HG03342 (cell line): ENCODE measurements around the gene BIRC2.

Experiments used
- ATAC-seq: cut with Tn5 transposase; IDR thresholded peaks from one replicate; pipeline ENCODE4 v1.9.1; 2021; ENCODE audit warnings: mild to moderate bottlenecking, moderate library complexity; ENCODE audit not compliant: unreplicated experiment

Gene BIRC2

GRCh38 chr11:102399189-102399588 is 52.2 kb downstream of the BIRC2 start:
- no peak for ATAC-seq

DNA sequence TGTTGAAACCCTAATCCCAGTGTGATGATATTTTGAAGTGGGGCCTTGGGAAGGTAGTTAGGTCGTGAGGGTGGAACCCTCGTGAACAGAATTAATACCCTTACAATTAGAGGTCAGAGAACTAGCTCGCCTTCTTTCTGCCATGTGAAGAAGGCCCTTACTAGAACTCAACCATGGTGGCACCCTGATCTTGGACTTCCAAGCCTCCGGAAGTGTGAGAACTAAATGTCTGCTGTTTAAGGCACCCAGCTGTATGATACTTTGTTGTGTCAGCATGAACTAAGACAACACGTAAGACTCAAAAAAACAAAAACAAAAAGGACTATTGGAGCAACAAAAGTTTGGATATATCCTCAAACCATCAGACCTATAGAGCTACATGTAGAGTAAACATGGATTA is 53.6 kb downstream of the BIRC2 start:
- no peak for ATAC-seq

DNA sequence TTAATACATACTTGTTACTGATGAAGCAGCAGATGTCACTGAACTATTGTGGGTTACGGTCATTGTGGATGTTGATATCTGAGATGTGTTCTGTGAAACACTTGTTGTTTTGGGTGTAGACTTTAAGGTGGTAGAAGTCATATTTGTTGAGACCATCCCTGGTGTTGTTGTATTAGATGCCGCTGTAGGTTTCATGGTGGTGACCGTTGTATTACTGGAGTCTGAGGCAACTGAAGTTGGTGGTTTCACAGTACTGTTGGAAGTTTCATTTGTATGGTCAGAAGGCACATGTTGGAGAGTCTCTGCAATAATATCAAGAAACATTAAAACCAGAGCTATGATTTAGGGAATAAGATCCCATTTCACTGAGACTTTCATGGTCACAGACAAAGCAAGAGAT is 54.9 kb downstream of the BIRC2 start:
- ATAC-seq = no peak

DNA sequence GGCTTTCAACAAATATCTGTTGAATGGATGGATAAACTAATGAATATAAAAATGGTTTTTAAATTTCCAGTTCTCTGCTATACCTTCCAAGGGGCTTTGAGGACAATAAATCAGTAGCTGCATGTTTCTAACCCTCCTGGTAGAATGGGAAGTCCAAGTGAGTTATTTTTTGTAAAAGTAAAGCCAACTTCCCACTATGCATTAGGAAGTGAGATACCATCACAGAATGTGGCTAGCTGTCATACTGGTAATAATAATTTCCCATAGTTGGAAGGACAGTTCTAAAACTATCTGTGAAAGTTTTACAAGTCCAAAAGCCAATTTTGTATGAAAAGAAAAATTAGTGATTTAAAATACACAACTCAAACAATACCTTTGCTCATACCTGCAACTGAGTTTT is 55.5 kb downstream of the BIRC2 start:
- no peak for ATAC-seq

DNA sequence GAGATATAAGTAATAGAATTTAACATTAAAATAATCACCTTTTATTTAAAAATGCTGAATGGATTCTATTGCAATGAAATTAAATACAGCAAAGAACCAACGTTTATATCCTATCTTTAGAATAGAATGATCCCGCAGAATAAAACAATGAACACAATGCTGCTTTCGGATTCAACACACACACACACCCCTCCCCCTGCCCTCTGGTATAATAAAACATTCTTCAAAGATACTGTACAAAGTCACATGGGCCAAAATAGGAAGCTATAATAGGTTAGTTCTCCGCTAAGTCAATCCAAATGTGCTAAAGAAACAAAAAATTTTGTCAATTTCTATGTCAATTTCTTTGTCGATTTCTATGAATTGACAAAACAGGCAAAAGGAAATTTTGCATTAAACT is 58.5 kb downstream of the BIRC2 start:
- no peak for ATAC-seq

DNA sequence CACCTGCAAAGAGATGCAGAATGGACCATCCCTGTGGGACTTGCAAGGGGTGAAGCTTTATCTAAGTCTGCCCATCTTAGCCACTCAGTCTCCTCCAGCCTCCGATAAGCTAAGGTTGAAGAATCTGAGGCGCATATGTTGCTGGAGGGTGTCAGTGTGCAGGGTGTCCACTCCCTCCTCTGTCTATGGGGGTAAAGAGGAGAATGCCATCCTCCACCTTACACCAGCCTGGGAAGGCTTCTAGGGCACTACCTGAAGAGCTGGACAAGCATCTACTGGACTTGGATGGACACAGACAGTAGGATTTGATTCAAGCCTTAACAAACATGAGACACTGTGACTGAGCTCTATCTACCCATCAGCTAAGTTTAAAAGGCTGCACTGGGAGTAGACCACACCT is 59.1 kb downstream of the BIRC2 start:
- no peak for ATAC-seq

GRCh38 chr11:102407901-102408300 is 60.9 kb downstream of the BIRC2 start:
- ATAC-seq = no peak

DNA sequence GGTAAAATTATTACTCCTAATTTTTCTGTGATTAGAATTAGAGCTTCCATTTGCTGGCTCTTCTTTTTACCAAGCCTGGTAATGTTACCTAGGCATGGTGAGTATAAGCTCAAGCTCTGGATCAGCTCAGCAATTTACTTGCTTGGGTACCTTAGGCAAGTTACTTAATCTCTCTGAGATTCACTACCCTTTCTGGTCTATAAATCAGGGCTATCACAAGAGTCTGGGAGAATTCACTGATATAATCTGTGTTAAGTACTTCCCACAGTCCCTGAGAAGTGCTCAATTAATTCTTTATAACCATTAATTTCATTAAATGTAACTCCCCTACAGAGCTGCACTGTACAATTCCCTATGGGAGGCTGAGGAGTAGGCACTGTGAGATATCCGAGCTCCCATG is 61.3 kb downstream of the BIRC2 start:
- no peak for ATAC-seq

- no peak for ATAC-seq
Observed at GRCh38 chr11:102410382-102410784, 63.4 kb downstream of the BIRC2 start.

DNA sequence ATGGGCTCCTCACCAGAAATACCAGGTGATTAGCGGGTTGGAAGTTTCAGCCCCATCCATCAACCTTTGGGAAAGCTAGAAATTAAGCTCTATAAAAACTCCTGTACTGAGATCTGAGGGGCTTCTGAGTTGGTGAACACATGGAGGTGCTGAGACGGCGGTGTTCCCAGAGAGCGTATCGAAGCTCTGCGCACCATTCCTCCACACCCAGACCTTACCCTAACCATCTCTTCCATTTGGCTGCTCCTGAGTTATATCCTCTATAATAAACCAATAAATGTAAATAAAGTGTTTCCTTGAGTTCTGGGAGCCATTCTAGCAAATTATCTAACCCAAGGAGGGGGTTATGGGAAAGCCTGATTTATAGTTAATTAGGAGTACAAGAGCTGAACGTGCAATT is 64.1 kb downstream of the BIRC2 start:
- no peak for ATAC-seq

- ATAC-seq = no peak
Observed at GRCh38 chr11:102413497-102413896, 66.5 kb downstream of the BIRC2 start.

GRCh38 chr11:102414559-102414958 is 67.5 kb downstream of the BIRC2 start:
- no peak for ATAC-seq

DNA sequence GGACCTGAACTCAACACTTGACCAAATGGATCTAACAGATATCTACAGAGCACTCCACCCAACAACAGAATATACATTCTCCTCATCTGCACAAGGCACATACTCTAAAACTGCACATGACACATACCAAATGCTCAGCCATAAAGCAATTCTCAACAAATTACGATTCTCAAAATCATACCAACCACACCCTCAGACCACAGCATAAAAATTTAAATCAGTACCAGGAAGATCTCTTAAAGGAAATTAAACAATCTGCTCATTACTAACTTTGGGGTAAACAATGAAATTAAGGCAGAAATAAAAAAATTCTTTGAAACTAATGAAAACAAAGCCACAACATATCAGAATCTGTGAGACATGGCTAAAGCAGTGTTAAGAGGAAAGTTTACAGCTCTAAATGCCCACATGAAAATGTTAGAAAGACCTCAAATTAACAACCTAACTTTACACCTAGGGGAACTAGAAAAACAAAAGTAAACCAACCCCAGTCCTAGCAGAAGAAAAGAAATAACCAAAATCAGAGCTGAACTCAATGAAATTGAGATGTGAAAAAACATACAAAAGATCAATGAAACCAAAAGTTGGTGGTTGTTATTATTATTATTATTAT is 68.4 kb downstream of the BIRC2 start:
- no peak for ATAC-seq

- no peak for ATAC-seq
Observed at GRCh38 chr11:102416976-102417375, 70.0 kb downstream of the BIRC2 start.

- no peak for ATAC-seq
Observed at GRCh38 chr11:102419181-102419580, 72.2 kb downstream of the BIRC2 start.

DNA sequence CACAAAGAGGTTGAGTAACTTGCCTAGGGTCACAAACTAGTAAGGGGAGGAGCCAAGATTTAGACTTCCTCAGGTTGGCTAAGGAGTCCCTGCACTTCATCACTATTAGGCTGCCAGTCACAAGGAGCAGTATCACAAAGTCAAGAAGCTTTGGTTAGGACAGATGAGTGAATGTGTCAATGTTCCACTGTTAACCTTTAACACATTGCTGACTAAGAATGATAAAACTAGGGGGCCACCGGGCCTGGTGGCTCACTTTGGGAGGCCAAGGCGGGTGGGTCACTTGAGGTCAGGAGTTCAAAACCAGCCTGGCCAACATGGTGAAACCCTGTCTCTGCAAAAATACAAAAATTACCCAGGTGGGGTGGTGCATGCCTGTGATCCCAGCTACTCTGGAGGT is 73.5 kb downstream of the BIRC2 start:
- peak; percentile 81 for ATAC-seq

DNA sequence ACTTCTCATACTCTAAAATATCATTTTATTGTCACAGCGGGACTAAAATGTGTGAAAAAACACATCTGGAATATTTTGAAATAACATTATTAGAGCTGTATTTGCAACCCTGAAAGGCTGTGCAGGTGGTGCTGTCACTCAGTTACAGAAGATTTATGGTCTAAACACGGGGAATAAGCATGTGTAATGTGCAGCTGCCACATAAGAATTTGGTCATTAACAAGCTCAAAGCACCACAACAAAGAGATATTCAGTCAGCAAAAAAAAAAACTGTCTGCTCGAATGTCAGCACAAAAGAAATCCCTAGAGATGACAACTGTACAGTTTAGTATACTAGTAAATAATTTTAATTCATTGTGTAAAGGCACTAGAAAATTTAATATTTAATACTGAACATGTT is 74.2 kb downstream of the BIRC2 start:
- ATAC-seq = no peak

GRCh38 chr11:102422817-102423712 is 76.1 kb downstream of the BIRC2 start:
- no peak for ATAC-seq

- no peak for ATAC-seq
Observed at GRCh38 chr11:102423936-102424335, 76.9 kb downstream of the BIRC2 start.

GRCh38 chr11:102426000-102426399 is 79.0 kb downstream of the BIRC2 start:
- no peak for ATAC-seq

- no peak for ATAC-seq
Observed at GRCh38 chr11:102426570-102426969, 79.6 kb downstream of the BIRC2 start.

DNA sequence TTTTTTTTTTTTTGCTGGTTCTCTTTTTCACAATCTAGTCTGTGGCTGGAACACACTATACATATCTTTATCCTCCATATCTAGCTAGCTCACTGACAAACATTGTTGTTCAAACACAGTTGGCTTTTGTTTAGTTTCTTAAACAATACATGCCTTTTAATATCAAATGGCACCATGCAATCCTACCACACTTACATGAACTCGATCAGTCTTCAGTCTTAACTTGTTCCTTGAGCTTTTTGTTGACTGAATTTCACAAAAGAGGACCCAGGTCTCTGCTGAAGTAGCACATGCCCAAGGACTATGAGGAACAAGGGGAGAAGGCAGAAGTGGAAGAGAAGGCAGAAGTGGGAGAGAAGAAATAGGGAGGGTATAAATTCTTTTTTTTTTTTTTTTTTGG is 80.1 kb downstream of the BIRC2 start:
- no peak for ATAC-seq
